ENCODE results near the gene FHIT. TPM values are rescaled to one million over a fixed set of nuclear protein-coding genes. Genes with fewer than 3 reads are reported as not detected.

Gene FHIT
- total RNA-seq, 4 donors from 2014 or later: 3.2 to 10.9 (median 6.4) TPM

GRCh38 chr3:60033901-60034453 lies 1217.3 kb downstream of the FHIT start:
- no peak for ATAC-seq (ENCODE audit: low FRiP score)
- no peak for DNase-seq (ENCODE audit: low spot score)

GRCh38 chr3:60030982-60031381 lies 1220.3 kb downstream of the FHIT start:
- TF ChIP-seq, protein P1, sequence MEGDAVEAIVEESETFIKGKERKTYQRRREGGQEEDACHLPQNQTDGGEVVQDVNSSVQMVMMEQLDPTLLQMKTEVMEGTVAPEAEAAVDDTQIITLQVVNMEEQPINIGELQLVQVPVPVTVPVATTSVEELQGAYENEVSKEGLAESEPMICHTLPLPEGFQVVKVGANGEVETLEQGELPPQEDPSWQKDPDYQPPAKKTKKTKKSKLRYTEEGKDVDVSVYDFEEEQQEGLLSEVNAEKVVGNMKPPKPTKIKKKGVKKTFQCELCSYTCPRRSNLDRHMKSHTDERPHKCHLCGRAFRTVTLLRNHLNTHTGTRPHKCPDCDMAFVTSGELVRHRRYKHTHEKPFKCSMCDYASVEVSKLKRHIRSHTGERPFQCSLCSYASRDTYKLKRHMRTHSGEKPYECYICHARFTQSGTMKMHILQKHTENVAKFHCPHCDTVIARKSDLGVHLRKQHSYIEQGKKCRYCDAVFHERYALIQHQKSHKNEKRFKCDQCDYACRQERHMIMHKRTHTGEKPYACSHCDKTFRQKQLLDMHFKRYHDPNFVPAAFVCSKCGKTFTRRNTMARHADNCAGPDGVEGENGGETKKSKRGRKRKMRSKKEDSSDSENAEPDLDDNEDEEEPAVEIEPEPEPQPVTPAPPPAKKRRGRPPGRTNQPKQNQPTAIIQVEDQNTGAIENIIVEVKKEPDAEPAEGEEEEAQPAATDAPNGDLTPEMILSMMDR (IDR thresholded peaks at IDR 0.05): no peak
- ATAC-seq (ENCODE audit: low FRiP score) (no peak), DNase-seq (ENCODE audit: low spot score) (no peak)

More at GRCh38 chr3:60033901-60034453, 1217.3 kb downstream of the FHIT start:
- TF ChIP-seq, protein P1 (IDR thresholded peaks at IDR 0.05): no peak

DNA sequence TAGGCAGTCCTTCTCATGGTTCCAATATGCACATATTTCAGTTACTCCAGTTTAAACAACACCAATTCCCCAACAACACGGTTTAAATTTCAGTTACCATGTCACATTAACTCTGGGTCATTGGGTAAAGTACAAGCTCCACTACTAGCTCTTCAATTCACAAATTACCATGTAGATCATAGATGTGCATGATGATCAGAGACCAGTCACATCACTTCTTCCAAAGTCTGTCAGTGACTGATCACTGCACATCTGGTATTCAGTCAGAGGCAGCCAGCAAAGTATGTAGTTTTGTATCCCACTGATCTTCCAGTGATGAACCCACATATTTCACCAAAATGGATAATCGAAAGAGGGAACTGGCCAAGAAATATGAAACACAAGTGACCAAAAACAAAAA lies 1223.0 kb downstream of the FHIT start:
- ATAC-seq (ENCODE audit: low FRiP score) (no peak), DNase-seq (ENCODE audit: low spot score) (no peak)
- TF ChIP-seq, protein P1 (IDR thresholded peaks at IDR 0.05): no peak

DNA sequence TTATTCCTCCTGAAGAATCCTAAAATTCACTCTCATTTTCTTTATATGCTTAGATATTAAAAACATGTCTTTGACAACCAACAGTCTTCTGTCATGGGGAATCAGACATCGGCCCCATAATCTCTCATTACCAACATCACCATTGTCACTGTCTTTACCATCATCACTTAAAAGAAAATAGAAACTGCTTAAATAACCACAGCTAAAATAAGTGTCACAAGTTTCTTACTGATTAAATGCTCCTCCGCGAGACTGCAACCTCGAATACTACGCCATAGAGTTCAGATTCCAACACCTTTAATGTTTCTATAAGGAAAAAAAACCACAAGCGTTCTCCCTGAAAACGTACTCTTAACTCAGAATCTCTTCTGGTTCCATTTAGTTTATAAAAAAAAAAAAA lies 1223.9 kb downstream of the FHIT start:
- DNase-seq (ENCODE audit: low spot score): no peak

GRCh38 chr3:60025096-60026050 lies 1225.9 kb downstream of the FHIT start:
- TF ChIP-seq, protein P1 (IDR thresholded peaks at IDR 0.05): no peak
- no peak for DNase-seq (ENCODE audit: low spot score)
- ATAC-seq (ENCODE audit: low FRiP score): no peak

More for the DNA sequence above, 1223.9 kb downstream of the FHIT start:
- no peak for ATAC-seq (ENCODE audit: low FRiP score)
- TF ChIP-seq, protein P1 (IDR thresholded peaks at IDR 0.05): no peak

GRCh38 chr3:60024400-60024799 lies 1226.9 kb downstream of the FHIT start:
- TF ChIP-seq, protein P1 (IDR thresholded peaks at IDR 0.05): no peak
- no peak for ATAC-seq (ENCODE audit: low FRiP score)

More at GRCh38 chr3:60024400-60024799, 1226.9 kb downstream of the FHIT start:
- DNase-seq (ENCODE audit: low spot score): no peak

Data from omental fat pad (tissue), 4 donors.